Skeletal muscle tissue (tissue), 4 donors: ENCODE measurements around the gene MAGI2. TPM values are rescaled to one million over a fixed set of nuclear protein-coding genes. Genes with fewer than 3 reads are reported as not detected.

Experiments
- H3K27ac ChIP-seq: one replicate; pipeline ENCODE4 v1.7.0; 2013; ENCODE audit warnings: mild to moderate bottlenecking, low read depth, low read length, inconsistent platforms
- H3K27me3 ChIP-seq, 3 donors: one replicate each; pipeline ENCODE4 v1.7.0; 2013; ENCODE audit warnings: low read length in 3 of 3; ENCODE audit not compliant: control insufficient read depth in 3 of 3, insufficient read depth in 3 of 3
- H3K36me3 ChIP-seq, 3 donors: one replicate each; pipeline ENCODE4 v1.7.0; 2013; ENCODE audit warnings: low read length in 3 of 3; ENCODE audit not compliant: control insufficient read depth in 3 of 3, insufficient read depth in 3 of 3
- H3K4me1 ChIP-seq, 3 donors: one replicate each; pipeline ENCODE4 v1.7.0; 2013; ENCODE audit warnings: low read length in 3 of 3, mild to moderate bottlenecking in 3 of 3; ENCODE audit not compliant: control insufficient read depth in 3 of 3, insufficient read depth in 3 of 3
- H3K4me3 ChIP-seq, 3 donors: one replicate each; pipeline ENCODE4 v1.7.0; 2013; ENCODE audit warnings: low read length in 3 of 3
- H3K9ac ChIP-seq, 3 donors: one replicate each; pipeline ENCODE4 v1.7.0; 2013; ENCODE audit warnings: low read length in 3 of 3, mild to moderate bottlenecking in 3 of 3, moderate library complexity in 2 of 3, low read depth in 1 of 3
- H3K9me3 ChIP-seq, 3 donors: one replicate each; pipeline ENCODE4 v1.7.0; 2013; ENCODE audit warnings: low read length in 3 of 3; ENCODE audit not compliant: control insufficient read depth in 3 of 3
- total RNA-seq: library from RNA; depleted of rRNA; stranded (reverse); fragments of >200 nt; gene quantifications from one replicate; pipeline ENCODE4 v1.2.3, GENCODE V29; 2014
- donor health status: Osteomylitis.

Gene MAGI2
- total RNA-seq, 1 donor from 2014 or later: 4.2 TPM

DNA sequence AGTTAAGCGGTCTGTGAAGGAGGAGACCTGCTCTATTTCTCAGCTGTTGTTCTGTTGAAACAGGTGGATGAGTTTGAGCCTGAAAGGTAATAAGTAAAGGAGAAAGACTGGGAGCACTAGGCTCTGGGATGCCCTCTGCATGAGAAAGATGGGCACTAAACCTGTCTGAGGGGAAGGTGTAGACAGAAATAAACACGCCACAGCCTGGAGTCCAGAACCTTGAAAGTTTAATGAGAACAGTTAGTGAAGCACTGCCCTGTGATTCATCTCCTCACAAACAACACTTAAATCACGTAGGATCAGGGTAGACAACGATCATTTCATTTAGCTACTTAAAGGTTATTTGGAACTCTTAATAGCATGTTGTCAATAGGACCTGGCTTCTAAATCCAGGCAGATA lies 1461.8 kb downstream of the MAGI2 start:
- Histone ChIP-seq H3K4me1 (no peaks in the 10 kb centered on the region), H3K27me3 (no peaks in the 10 kb centered on the region), H3K36me3 (no peaks in the 10 kb centered on the region), H3K27ac (no peak overlapping the region), H3K4me3 (no peak overlapping the region), H3K9me3 (no peaks in the 10 kb centered on the region), H3K9ac (no peak overlapping the region)

DNA sequence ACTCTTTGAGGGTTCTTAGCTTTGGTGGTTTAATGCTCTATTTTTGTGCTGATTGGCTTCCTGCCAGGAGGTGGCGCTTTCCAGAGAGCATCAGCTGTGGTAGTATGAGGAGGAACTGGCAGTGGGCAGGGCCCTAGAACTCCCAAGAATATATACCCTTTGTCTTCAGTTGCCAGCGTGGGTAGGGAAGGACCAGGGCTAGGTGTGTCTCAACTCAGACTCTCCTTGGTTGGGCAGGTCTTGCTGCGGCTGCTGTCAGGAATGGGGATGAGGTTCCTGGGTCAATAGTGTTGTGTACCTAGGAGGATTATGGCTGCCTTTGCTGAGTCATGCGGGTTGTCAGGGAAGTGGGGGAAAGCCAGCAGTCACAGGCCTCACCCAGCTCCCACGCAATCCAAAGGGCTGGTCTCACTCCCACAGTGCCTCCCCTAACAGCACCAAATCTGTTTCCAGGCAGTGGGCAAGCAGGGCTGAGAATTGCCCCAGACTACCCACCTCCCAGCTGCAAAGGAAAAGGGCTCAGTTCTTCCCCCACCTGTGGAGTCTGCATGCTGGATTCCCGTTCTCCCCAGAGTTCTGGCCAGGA lies 1463.4 kb downstream of the MAGI2 start:
- H3K9ac ChIP-seq: no peak overlapping the region
- no peak overlapping the region for H3K27ac ChIP-seq
- H3K9me3 ChIP-seq: no peaks in the 10 kb centered on the region
- H3K4me1 ChIP-seq: peaks cover 0 to 3% (median 3%) of the 10 kb centered on the region in 3 donors
- no peak overlapping the region for H3K4me3 ChIP-seq
- H3K27me3 ChIP-seq: no peaks in the 10 kb centered on the region
- H3K36me3 ChIP-seq: no peaks in the 10 kb centered on the region

DNA sequence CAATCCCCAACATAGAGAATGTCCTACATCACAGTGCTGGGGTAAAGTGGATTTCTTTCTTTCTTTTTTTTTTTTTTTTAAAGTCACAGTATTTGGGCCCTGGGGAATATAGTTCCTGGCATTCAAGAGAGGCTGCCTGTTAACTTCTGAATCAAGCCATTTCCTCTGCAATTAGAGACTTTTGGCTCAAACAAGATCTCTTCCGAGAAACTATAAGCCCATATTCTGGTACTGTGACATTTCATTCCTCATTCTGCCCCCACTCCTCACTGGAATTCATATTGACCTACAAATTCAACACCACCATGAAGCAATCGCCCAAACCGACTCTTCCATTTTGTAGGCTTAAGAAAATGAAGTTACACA lies 1467.5 kb downstream of the MAGI2 start:
- Histone ChIP-seq H3K36me3 (no peaks in the 10 kb centered on the region), H3K9ac (no peak overlapping the region), H3K4me3 (no peak overlapping the region), H3K27me3 (no peaks in the 10 kb centered on the region), H3K9me3 (no peaks in the 10 kb centered on the region), H3K27ac (peak overlapping the region; percentile 59), H3K4me1 (peaks cover 0 to 3% (median 3%) of the 10 kb centered on the region in 3 donors)

DNA sequence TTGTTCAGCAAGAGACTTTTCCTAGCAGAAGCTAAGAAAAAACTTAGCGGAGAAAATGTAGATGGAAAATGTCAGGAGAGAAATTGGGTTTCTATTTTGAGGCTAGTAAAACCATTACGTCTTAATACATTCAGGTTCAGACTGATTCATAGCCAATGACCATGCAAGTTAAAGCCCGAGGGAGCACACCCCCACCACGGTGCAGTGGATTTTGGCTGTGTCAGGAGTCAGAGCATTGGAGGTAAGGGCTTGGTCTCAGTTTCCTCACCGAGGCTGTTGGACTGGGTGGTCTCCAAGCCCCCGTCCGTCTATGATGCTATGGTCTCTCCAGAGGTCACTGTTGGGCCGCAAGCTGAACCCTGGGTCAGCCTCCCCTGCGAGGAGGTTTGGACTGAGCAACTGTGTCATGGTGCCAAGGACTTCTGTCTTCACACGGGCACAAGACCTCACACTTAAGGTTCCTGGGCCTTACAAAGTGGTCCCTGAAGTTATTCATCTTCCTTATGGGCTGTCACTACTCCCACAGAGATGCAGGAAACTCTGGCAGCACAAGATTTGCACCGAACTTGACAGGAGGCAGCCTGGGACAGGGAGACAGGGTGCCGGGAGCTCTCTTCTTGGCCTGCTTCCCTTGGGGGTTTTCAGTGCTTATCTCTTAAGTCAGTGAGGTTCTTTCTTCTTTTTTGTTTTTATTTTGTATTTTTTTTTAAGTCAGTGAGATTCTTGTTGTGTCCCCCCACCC lies 1468.1 kb downstream of the MAGI2 start:
- Histone ChIP-seq H3K4me3 (no peak overlapping the region), H3K36me3 (no peaks in the 10 kb centered on the region), H3K9me3 (no peaks in the 10 kb centered on the region), H3K27me3 (no peaks in the 10 kb centered on the region), H3K9ac (no peak overlapping the region), H3K4me1 (peaks cover 0 to 3% (median 3%) of the 10 kb centered on the region in 3 donors), H3K27ac (peak overlapping the region; percentile 59)

DNA sequence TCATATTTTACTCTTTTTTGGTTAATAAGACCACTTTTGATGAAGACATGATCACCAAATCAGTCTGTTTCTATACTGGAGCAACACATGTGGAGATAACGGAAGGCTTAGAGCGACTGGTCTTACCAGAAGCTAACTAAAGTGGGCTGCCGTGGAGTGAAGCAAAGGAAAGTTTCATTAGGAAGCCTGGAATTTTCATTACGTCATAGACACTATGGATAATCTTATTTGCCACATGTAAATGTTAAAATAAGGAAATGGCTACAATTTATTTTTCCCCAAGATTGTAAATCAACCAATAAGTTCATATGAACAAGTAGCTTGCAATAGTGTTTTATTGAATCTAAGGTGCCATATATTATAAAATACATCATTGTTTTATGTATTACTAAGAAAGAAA lies 1469.5 kb downstream of the MAGI2 start:
- no peaks in the 10 kb centered on the region for H3K36me3 ChIP-seq
- H3K4me1 ChIP-seq: peaks cover 0 to 6% (median 3%) of the 10 kb centered on the region in 3 donors
- no peak overlapping the region for H3K27ac ChIP-seq
- H3K9me3 ChIP-seq: no peaks in the 10 kb centered on the region
- no peak overlapping the region for H3K9ac ChIP-seq
- H3K4me3 ChIP-seq: no peak overlapping the region
- no peaks in the 10 kb centered on the region for H3K27me3 ChIP-seq

DNA sequence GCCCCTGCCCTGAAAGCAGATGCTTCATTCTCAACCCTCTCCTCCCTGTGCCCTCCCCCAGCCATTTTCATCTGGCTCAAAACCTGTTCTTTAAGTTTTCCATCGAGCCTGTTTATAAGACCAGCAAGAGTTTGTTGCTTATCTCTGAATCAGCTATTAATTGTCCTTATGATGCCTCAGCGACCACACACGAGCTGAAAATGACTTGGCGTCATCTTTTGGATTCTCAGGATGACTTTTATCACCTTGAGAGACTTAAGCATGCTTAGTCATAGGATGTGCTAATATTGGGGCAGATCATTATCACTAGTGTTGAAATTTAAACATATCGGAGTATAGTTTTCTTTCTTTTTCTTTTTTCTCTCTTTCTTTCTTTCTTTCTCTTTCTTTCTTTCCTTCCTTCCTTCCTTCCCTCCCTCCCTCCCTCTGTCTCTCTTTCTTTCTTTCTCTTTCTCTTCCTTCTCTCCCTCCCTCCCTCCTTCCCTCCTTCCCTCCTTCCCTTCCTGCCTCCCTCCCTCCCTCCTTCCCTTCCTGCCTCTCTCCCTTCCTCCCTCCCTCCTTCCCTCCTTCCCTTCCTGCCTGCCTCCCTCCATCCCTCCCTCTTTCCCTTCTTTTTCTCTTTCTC lies 1470.4 kb downstream of the MAGI2 start:
- Histone ChIP-seq H3K9me3 (no peaks in the 10 kb centered on the region), H3K4me1 (peaks cover 0 to 6% (median 3%) of the 10 kb centered on the region in 3 donors), H3K9ac (no peak overlapping the region), H3K4me3 (no peak overlapping the region), H3K36me3 (no peaks in the 10 kb centered on the region), H3K27ac (no peak overlapping the region), H3K27me3 (no peaks in the 10 kb centered on the region)

DNA sequence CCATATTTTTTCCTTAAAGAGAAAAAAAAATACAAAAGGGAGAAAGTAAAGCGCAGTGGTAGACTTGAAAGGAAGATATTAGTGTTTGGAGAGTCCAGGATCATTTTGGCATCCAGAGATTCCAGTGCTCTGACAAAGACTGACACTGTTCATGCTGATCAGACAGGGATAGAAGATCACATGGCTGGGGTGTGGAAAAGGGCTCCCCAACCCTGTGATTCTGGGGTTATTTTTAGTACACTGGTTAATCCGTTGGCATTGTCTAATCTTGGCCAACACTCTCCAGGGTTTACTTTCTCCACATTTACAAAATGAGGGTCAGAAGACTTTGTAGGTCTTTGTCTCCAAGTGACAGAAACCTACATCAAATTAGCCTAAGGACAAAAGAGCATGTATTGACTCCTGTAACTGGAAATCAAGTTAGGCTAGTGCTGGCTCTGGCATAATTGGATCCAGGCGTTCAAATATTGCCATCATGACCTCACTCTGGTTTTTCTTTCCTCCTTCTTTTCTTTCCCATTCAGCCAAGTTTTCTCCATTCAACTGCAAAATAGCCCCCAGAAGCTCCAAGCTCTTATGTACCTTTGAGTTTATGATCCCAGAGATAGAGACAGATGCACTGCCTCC lies 1473.3 kb downstream of the MAGI2 start:
- H3K4me3 ChIP-seq: no peak overlapping the region
- no peaks in the 10 kb centered on the region for H3K9me3 ChIP-seq
- no peak overlapping the region for H3K27ac ChIP-seq
- peaks cover 0 to 3% (median 0%) of the 10 kb centered on the region in 3 donors for H3K4me1 ChIP-seq
- H3K36me3 ChIP-seq: no peaks in the 10 kb centered on the region
- H3K27me3 ChIP-seq: no peaks in the 10 kb centered on the region
- no peak overlapping the region for H3K9ac ChIP-seq

DNA sequence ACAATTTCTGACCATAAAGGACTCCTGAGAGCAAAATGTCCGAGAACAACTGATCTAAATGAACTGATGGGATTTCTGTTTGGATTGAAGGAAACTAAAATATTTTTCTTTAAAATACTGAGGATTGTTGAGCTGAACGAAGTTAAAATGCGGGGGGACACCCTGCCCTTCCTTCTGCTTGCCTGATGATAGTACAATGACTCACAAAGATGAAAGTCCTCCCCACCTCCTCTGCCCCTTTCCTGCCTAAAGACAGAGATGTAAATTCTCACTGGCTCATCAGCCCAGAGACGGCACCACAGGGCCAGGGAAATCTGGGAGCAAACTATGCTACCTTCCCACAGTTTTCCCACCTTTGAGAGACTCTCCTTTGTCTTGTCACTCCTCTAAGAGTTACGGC lies 1474.2 kb downstream of the MAGI2 start:
- no peaks in the 10 kb centered on the region for H3K27me3 ChIP-seq
- no peaks in the 10 kb centered on the region for H3K36me3 ChIP-seq
- no peaks in the 10 kb centered on the region for H3K9me3 ChIP-seq
- H3K9ac ChIP-seq: no peak overlapping the region
- H3K27ac ChIP-seq: no peak overlapping the region
- peaks cover 0 to 3% (median 0%) of the 10 kb centered on the region in 3 donors for H3K4me1 ChIP-seq
- no peak overlapping the region for H3K4me3 ChIP-seq

DNA sequence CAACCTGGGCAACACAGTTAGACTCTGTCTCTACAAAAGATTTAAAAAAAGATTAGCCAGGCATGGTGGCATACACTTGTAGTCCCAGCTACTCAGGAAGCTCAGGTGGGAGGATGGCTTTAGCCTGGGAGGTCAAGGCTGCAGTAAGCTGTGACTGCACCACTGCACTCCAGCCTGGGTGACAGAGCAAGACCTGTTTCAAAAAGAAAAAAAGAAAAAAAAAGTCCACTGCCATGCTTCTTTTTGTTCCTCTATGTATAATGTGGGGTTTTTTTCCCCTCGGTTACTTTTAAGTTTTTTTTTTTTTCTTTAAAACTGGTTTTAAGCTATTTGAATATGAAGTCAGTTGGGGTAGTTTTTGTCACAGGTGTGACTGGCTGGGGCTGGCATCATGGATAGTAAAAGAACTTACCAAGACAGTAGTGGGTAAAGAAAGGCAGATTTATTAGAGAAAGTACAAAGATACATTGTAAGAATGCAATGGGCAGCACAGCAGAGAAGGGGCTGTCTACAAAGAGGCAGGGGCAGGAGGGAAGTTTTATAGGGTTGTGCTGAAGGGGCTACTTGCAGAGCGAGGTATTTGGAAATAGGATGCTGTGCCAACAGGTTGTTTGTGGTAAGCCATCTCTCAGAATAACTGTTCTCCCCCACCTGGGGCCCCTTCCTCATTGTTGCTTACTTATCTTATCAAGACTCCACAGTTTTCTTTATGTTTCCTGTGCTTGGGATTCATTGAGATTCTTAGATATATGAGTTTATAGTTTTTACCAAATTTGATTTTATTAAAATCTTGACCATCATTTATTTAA lies 1477.6 kb downstream of the MAGI2 start:
- Histone ChIP-seq H3K9me3 (no peaks in the 10 kb centered on the region), H3K27ac (no peak overlapping the region), H3K27me3 (no peaks in the 10 kb centered on the region), H3K36me3 (no peaks in the 10 kb centered on the region), H3K9ac (no peak overlapping the region), H3K4me1 (peaks cover 0 to 3% (median 0%) of the 10 kb centered on the region in 3 donors), H3K4me3 (no peak overlapping the region)
